Stimulated activated CD8-positive, alpha-beta memory T cell treated with anti-CD3 and anti-CD28 coated beads, Interleukin-7, amount 100 ng/mL, for 48 hours (primary cell): ENCODE results near the gene LANCL2.
"Not testable (repeated sequence)": the region's sequence is repeated elsewhere in the genome, so short reads cannot be mapped to it uniquely, and the experiment has no call there.

Experiments
- DNase-seq, 2 donors: peaks; one replicate each; pipeline ENCODE4 v3.0.0-alpha.2; 2020; ENCODE audit warnings: low read depth in 1 of 2; ENCODE audit errors: extremely low read depth in 1 of 2

The LANCL2 gene

GRCh38 chr7:55365205-55365674 lies at the start of gene LANCL2:
Gene LANCL2 (plus strand): TSS chr7:55365337. CDS start chr7:55366026, 689 bp downstream.
- DNase-seq: no peak

- no peak for DNase-seq
Observed at GRCh38 chr7:55325371-55325792, 39.8 kb upstream of the LANCL2 start.

GRCh38 chr7:55326081-55326835 lies 38.9 kb upstream of the LANCL2 start:
- no peak for DNase-seq

GRCh38 chr7:55326945-55327626 lies 38.1 kb upstream of the LANCL2 start:
- no peak for DNase-seq

- DNase-seq: no peak
Observed at GRCh38 chr7:55335151-55335550, 30.0 kb upstream of the LANCL2 start.

- DNase-seq: no peak
Observed at GRCh38 chr7:55335786-55336185, 29.4 kb upstream of the LANCL2 start.

- DNase-seq: no peak
Observed at GRCh38 chr7:55336540-55336939, 28.6 kb upstream of the LANCL2 start.

- DNase-seq: no peak
Observed at GRCh38 chr7:55339033-55340000, 25.8 kb upstream of the LANCL2 start.

GRCh38 chr7:55342216-55342871 lies 22.8 kb upstream of the LANCL2 start:
- DNase-seq: no peak

GRCh38 chr7:55343002-55343781 lies 21.9 kb upstream of the LANCL2 start:
- no peak for DNase-seq

GRCh38 chr7:55343860-55344606 lies 21.1 kb upstream of the LANCL2 start:
- DNase-seq: no peak

GRCh38 chr7:55344840-55345239 lies 20.3 kb upstream of the LANCL2 start:
- no peak for DNase-seq

GRCh38 chr7:55345292-55345691 lies 19.8 kb upstream of the LANCL2 start:
- DNase-seq: no peak

GRCh38 chr7:55348502-55348901 lies 16.6 kb upstream of the LANCL2 start:
- DNase-seq: no peak

- no peak for DNase-seq
Observed at GRCh38 chr7:55349121-55349520, 16.0 kb upstream of the LANCL2 start.

- DNase-seq: no peak
Observed at GRCh38 chr7:55350281-55350680, 14.9 kb upstream of the LANCL2 start.

GRCh38 chr7:55351263-55351662 lies 13.9 kb upstream of the LANCL2 start:
- DNase-seq: no peak

GRCh38 chr7:55352947-55353273 lies 12.2 kb upstream of the LANCL2 start:
- DNase-seq: not testable (repeated sequence)

- no peak for DNase-seq
Observed at GRCh38 chr7:55360486-55360885, 4.7 kb upstream of the LANCL2 start.
